Rectal smooth muscle tissue (tissue), 1 donor: ENCODE measurements around the gene CRAT.

ENCODE experiments used
- H3K27ac ChIP-seq: one replicate; pipeline ENCODE4 v1.7.0; 2013; ENCODE audit warnings: low read depth, low read length, inconsistent platforms
- H3K27me3 ChIP-seq: one replicate; pipeline ENCODE4 v1.7.0; 2013; ENCODE audit warnings: low read length; ENCODE audit not compliant: control insufficient read depth, insufficient read depth
- H3K36me3 ChIP-seq: one replicate; pipeline ENCODE4 v1.7.0; 2013; ENCODE audit warnings: low read length; ENCODE audit not compliant: control insufficient read depth, insufficient read depth
- H3K4me1 ChIP-seq: one replicate; pipeline ENCODE4 v1.7.0; 2013; ENCODE audit warnings: low read length; ENCODE audit not compliant: control insufficient read depth, insufficient read depth
- H3K4me3 ChIP-seq: one replicate; pipeline ENCODE4 v1.7.0; 2013; ENCODE audit warnings: low read length
- H3K9ac ChIP-seq: one replicate; pipeline ENCODE4 v1.7.0; 2013; ENCODE audit warnings: low read length

Gene CRAT

DNA sequence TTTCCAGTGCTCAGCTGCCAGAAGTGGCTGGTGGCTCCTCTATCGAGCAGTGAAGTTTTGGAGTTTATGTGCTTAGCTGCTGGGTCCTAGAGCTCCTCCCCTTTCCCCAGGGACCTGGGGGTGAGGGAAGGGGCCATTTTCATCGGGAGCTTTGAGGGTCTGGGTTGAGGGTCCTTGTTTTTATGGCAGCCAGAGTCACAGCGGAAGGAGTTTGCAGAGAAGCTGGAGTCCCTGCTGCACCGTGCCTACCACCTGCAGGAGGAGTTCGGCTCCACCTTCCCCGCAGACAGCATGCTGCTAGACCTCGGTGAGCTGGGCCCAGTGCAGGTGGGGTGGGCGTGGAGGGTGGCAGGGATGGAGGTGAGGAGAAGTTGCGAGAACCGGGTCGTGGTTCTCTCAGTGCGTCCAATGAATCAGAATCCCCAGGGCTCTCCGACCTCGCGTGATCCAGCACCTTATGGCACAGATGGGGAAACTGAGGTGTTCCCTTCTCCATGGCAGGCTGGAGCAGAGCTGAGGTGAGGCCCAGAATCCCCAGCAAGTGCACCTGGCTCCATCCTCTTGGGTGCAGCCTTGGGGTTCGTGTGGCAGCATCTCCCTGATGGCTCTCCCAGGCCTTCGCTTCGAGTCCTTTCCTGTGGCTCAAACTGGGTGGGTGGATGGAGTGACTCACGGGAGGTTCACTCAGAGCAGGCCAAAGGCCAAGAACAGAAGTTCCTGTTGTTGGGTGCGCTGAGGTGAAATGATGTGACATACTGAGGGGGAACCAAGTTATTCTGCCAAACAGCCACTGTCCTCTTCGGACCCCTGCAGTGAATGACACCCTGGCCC, 51.4 kb downstream of the CRAT start:
- Histone ChIP-seq H3K27me3 (no peaks in the 10 kb centered on the region), H3K4me1 (no peaks in the 10 kb centered on the region), H3K36me3 (peaks cover 27% of the 10 kb centered on the region)

DNA sequence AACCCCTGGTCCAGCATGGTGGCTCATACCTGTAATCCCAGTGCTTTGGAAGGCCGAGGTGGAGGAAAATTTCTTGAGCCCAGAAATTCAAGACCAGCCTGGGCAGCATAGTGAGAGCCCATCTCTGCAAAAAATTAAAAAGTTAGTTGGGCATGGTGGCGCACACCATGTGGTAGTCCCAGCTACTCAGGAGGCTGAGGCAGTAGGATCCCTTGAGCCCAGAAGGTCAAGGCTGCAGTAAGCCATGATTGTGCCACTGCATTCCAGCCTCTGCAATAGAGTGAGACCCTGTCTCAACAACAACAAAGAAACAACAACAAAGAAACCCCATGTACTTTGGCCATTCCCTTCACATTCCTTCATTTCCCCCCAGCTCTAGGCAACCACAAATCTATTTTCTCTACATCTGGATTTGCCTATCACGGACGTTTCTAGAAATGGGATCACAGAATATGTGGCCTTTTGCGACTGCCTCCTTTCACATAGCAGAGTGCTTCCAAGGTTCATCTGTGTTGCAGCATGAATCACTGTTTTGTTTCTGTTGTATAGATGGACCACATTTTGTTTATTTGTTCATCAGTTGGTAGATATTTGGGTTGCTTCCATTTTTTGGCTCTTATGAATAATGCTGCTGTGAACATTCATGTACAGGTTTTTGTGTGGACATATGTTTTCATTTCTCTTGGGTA, 56.3 kb downstream of the CRAT start:
- Histone ChIP-seq H3K27me3 (no peaks in the 10 kb centered on the region), H3K4me1 (no peaks in the 10 kb centered on the region), H3K4me3 (no peak overlapping the region), H3K27ac (no peak overlapping the region), H3K36me3 (peaks cover 23% of the 10 kb centered on the region), H3K9ac (no peak overlapping the region)

More for the DNA sequence above, 51.4 kb downstream of the CRAT start:
- Histone ChIP-seq H3K4me3 (no peak overlapping the region), H3K9ac (no peak overlapping the region), H3K27ac (no peak overlapping the region)

DNA sequence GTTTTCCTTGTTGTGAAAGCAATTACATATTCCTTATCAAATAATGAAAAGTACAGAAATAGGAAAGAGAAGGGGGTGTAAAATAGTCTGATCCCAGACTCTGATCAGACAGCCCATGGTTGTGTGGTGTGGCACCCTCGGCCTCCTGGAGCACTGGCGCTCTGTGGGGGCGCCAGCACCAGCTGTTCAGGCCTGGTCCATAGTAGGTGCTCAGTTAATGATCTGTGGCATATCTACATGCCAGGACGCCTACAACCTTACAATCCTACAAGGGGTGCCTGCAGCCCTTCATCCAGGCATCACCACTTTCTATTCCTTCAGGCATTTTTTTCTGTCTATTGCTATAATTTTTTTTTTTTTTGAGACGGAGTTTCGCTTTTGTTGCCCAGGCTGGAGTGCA, 57.6 kb downstream of the CRAT start:
- Histone ChIP-seq H3K27me3 (no peaks in the 10 kb centered on the region), H3K27ac (no peak overlapping the region), H3K36me3 (peaks cover 24% of the 10 kb centered on the region), H3K4me3 (no peak overlapping the region), H3K9ac (no peak overlapping the region), H3K4me1 (no peaks in the 10 kb centered on the region)

DNA sequence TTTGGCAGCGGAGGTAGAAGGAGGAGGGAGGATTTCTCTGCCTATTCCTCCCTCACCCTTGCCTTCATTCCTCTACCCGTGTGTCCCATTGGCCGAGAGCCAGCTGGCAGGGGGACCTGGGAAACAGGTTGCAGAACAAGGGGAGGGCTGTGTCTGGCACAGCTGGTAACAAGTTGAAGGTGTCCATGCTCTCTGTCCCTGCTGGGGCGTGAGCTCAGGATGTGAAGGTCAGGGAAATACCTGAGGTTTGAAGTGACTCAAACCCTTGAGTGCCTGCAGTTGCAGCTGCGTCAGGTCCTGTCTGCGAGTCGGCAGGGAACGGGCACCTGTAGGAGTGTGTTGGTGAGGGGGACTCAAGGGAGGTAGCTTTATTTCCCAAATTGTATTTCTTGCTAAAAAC, 58.0 kb downstream of the CRAT start:
- H3K27ac ChIP-seq = no peak overlapping the region
- H3K4me1 ChIP-seq = no peaks in the 10 kb centered on the region
- H3K9ac ChIP-seq = no peak overlapping the region
- peaks cover 24% of the 10 kb centered on the region for H3K36me3 ChIP-seq
- H3K27me3 ChIP-seq = no peaks in the 10 kb centered on the region
- H3K4me3 ChIP-seq = no peak overlapping the region
